GM12891 (cell line): ENCODE data around the gene KRT3.

Experiments
- PAX5 ChIP-seq: IDR thresholded peaks from 2 replicates; pipeline ENCODE4 v1.6.1; 2011; ENCODE audit warnings: low read length, moderate library complexity, mild to moderate bottlenecking; ENCODE audit not compliant: insufficient read depth, severe bottlenecking
- POLR2A ChIP-seq: IDR thresholded peaks from 2 replicates; pipeline ENCODE4 v1.6.1; 2011; ENCODE audit warnings: low read depth, low read length, control low read depth
- POLR2AphosphoS5 ChIP-seq: IDR thresholded peaks from 2 replicates; pipeline ENCODE4 v1.6.1; 2011; ENCODE audit warnings: low read depth, low read length, control low read depth
- POU2F2 ChIP-seq: IDR thresholded peaks from 2 replicates; pipeline ENCODE4 v1.6.1; 2011; ENCODE audit warnings: low read depth, mild to moderate bottlenecking, control low read depth, low read length, moderate library complexity
- SPI1 ChIP-seq: IDR thresholded peaks from 2 replicates; pipeline ENCODE4 v1.6.1; 2011; ENCODE audit warnings: low read depth, low read length, control low read depth
- TAF1 ChIP-seq: IDR thresholded peaks from 2 replicates; pipeline ENCODE4 v1.6.1; 2011; ENCODE audit warnings: low read depth, low read length, control low read depth

DNA sequence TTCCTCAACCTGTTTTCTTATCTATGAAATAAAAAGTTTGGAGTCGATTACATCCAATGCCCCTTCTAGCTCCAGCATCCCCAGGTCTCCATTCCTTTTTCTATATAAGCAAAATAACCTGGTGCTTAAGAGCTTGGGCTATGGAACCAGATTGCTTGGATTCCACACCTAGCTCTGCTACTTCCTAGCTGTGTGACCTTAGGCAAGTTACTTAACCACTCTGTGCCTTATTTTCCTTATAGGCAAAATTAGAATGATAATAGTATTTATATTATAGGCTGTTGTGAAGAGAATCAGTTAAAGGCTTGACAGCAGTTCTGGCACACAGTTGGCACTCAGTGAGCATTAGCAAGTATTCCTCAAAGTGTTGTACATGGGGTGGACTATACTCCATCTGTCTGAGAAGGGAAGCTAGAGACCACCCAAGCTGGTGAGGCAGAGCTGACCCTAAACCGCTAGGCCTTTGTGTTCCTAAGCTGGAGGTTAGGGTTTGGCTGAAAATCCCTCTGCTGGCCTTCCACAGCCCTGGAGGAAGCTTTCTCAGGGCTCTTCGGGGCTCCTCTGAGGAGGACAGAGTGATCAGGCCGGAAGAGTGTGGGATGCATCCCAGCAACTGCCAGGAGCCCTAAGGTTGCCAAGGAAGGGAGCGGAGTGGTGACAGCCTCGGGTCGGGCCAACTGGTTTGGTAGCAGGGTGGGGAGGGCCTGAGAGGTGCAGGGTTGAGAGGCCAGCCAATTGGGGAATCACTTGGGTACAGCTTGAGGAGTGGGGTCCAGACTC lies 24.0 kb upstream of the KRT3 start:
- TF ChIP-seq TAF1: no peak
- TF ChIP-seq POLR2AphosphoS5: no peak
- no peak for TF ChIP-seq POLR2A
- TF ChIP-seq SPI1: no peak
- no peak for TF ChIP-seq POU2F2
- no peak for TF ChIP-seq PAX5
